HCT116 (cell line): ENCODE data around the gene CLK3.

Source experiments
- CTCF ChIP-seq, 3 experiments: fragments of 200-600 bp in 1 of 3; sonication (generic) in 1 of 3; IDR thresholded peaks in 2 of 3; conservative IDR thresholded peaks in 1 of 3; 2 replicates each; pipeline ENCODE4 v1.5.1; 2012 to 2017; ENCODE audit warnings: low read depth in 2 of 3, low read length in 2 of 3, antibody characterized with exemption in 1 of 3, borderline replicate concordance in 1 of 3, control low read depth in 1 of 3, mild to moderate bottlenecking in 1 of 3, mixed read lengths in 1 of 3, mixed run types in 1 of 3, moderate library complexity in 1 of 3; ENCODE audit not compliant: insufficient read depth in 1 of 3
- EGR1 ChIP-seq: IDR thresholded peaks from 2 replicates; pipeline ENCODE4 v1.6.1; 2012; ENCODE audit warnings: low read depth
- EZH2 ChIP-seq: fragments of 200-600 bp; sonication (generic); IDR thresholded peaks from 2 replicates; pipeline ENCODE4 v1.6.1; 2017; ENCODE audit warnings: antibody characterized with exemption, mixed run types
- EZH2phosphoT487 ChIP-seq: fragments of 200-600 bp; IDR thresholded peaks from 2 replicates; pipeline ENCODE4 v1.6.1; 2018; ENCODE audit warnings: antibody characterized with exemption, borderline replicate concordance
- FOSL1 ChIP-seq: IDR thresholded peaks from 2 replicates; pipeline ENCODE4 v1.6.1; 2012; ENCODE audit warnings: low read depth
- JUND ChIP-seq: IDR thresholded peaks from 2 replicates; pipeline ENCODE4 v1.6.1; 2012
- POLR2A ChIP-seq: IDR thresholded peaks from 2 replicates; pipeline ENCODE4 v1.7.0; 2011; ENCODE audit warnings: borderline replicate concordance; ENCODE audit not compliant: insufficient read depth, insufficient read length; ENCODE audit errors: extremely low read depth
- POLR2AphosphoS5 ChIP-seq: IDR thresholded peaks from 2 replicates; pipeline ENCODE4 v1.6.1; 2011; ENCODE audit warnings: mild to moderate bottlenecking, low read depth, low read length, moderate library complexity
- SRF ChIP-seq: IDR thresholded peaks from 2 replicates; pipeline ENCODE4 v1.6.1; 2012; ENCODE audit warnings: low read depth
- YY1 ChIP-seq: IDR thresholded peaks from 2 replicates; pipeline ENCODE4 v1.6.1; 2011; ENCODE audit warnings: low read length, low read depth, moderate library complexity, mild to moderate bottlenecking; ENCODE audit not compliant: insufficient replicate concordance; ENCODE audit errors: extremely low read depth

DNA sequence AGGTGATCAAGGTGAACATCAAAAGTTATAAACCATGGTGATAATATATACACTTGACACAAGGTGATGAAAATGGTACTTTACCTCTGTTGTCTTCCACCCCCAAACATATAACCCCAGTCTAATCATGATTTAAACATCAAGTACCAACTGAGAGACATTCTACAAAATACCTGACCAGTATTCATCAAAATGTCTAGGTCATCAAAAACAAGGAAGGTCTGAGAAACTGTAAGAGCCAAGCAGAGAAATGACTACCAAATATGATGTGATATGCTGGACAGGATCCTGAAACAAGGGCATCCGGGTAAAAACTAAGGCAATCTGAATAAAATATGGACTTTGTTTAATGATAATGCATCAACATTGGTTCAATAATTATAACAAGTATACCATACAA lies 52.3 kb downstream of the CLK3 start:
- TF ChIP-seq POLR2AphosphoS5 (no peak), CTCF (IDR thresholded peaks at IDR 0.05 in 2 of 3, conservative IDR thresholded peaks at IDR 0.05 in 1 of 3; ENCODE audit: borderline replicate concordance in 1 of 3, insufficient read depth in 1 of 3, low read depth in 2 of 3, low read length in 2 of 3) (no peak), JUND (no peak), POLR2A (no peak), EGR1 (no peak), SRF (no peak), EZH2 (no peak), FOSL1 (no peak), YY1 (no peak), EZH2phosphoT487 (no peak)
